ENCODE data around the gene ZMAT5.

ZMAT5 gene

GRCh38 chr22:29803190-29803589 is 36.4 kb upstream of the ZMAT5 start:
- H3K27ac ChIP-seq (ENCODE audit: low read depth, low read length): no peak overlapping the region
- no peaks in the 10 kb centered on the region for H3K27me3 ChIP-seq (ENCODE audit: control insufficient read depth, insufficient read depth, low read length)
- H3K9me3 ChIP-seq (ENCODE audit: control insufficient read depth, insufficient read depth, low read length): no peaks in the 10 kb centered on the region
- H3K9ac ChIP-seq (ENCODE audit: low read depth, low read length): no peak overlapping the region
- no peak overlapping the region for H3K4me3 ChIP-seq (ENCODE audit: low read depth, low read length)
- no peaks in the 10 kb centered on the region for H3K4me1 ChIP-seq (ENCODE audit: control insufficient read depth, insufficient read depth, low read length)
- peaks cover 88% of the 10 kb centered on the region for H3K36me3 ChIP-seq (ENCODE audit: control insufficient read depth, insufficient read depth, low read length)

- H3K27me3 ChIP-seq (ENCODE audit: control insufficient read depth, insufficient read depth, low read length): no peaks in the 10 kb centered on the region
- H3K9ac ChIP-seq (ENCODE audit: low read depth, low read length): no peak overlapping the region
- H3K27ac ChIP-seq (ENCODE audit: low read depth, low read length): no peak overlapping the region
- H3K4me1 ChIP-seq (ENCODE audit: control insufficient read depth, insufficient read depth, low read length): no peaks in the 10 kb centered on the region
- no peak overlapping the region for H3K4me3 ChIP-seq (ENCODE audit: low read depth, low read length)
- H3K9me3 ChIP-seq (ENCODE audit: control insufficient read depth, insufficient read depth, low read length): no peaks in the 10 kb centered on the region
- H3K36me3 ChIP-seq (ENCODE audit: control insufficient read depth, insufficient read depth, low read length): peaks cover 85% of the 10 kb centered on the region
These were observed 35.0 kb upstream of the ZMAT5 start for GRCh38 chr22:29801796-29802195.

DNA sequence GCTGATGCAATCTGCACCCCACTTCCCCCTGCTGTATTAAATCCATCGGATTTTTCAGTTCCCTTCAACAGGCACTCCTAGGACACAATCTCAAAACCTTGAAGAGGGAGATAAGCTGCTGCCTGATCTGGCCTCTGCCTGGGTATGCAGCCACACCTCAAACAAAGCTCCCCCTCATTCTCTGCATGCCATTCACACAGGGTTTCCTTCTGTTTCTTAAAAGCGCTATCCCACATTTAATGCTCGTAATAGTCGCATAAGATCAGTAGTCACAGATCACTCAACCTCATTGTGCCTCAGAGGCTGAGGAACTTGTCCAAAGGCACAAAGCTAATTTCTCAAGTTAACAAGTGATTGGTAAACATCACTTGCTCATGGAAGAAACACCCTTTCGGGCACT is 34.3 kb upstream of the ZMAT5 start:
- Histone ChIP-seq H3K36me3 (ENCODE audit: control insufficient read depth, insufficient read depth, low read length) (peaks cover 85% of the 10 kb centered on the region), H3K27ac (ENCODE audit: low read depth, low read length) (no peak overlapping the region), H3K4me1 (ENCODE audit: control insufficient read depth, insufficient read depth, low read length) (no peaks in the 10 kb centered on the region), H3K9ac (ENCODE audit: low read depth, low read length) (no peak overlapping the region), H3K4me3 (ENCODE audit: low read depth, low read length) (no peak overlapping the region), H3K9me3 (ENCODE audit: control insufficient read depth, insufficient read depth, low read length) (no peaks in the 10 kb centered on the region), H3K27me3 (ENCODE audit: control insufficient read depth, insufficient read depth, low read length) (no peaks in the 10 kb centered on the region)

- Histone ChIP-seq H3K9me3 (ENCODE audit: control insufficient read depth, insufficient read depth, low read length) (no peaks in the 10 kb centered on the region), H3K4me1 (ENCODE audit: control insufficient read depth, insufficient read depth, low read length) (no peaks in the 10 kb centered on the region), H3K27me3 (ENCODE audit: control insufficient read depth, insufficient read depth, low read length) (no peaks in the 10 kb centered on the region), H3K36me3 (ENCODE audit: control insufficient read depth, insufficient read depth, low read length) (peaks cover 70% of the 10 kb centered on the region), H3K4me3 (ENCODE audit: low read depth, low read length) (no peak overlapping the region), H3K27ac (ENCODE audit: low read depth, low read length) (no peak overlapping the region), H3K9ac (ENCODE audit: low read depth, low read length) (no peak overlapping the region)
These were observed 32.4 kb upstream of the ZMAT5 start for GRCh38 chr22:29799217-29799680.

- Histone ChIP-seq H3K4me3 (ENCODE audit: low read depth, low read length) (no peak overlapping the region), H3K9me3 (ENCODE audit: control insufficient read depth, insufficient read depth, low read length) (no peaks in the 10 kb centered on the region), H3K27ac (ENCODE audit: low read depth, low read length) (no peak overlapping the region), H3K4me1 (ENCODE audit: control insufficient read depth, insufficient read depth, low read length) (no peaks in the 10 kb centered on the region), H3K36me3 (ENCODE audit: control insufficient read depth, insufficient read depth, low read length) (peaks cover 66% of the 10 kb centered on the region), H3K9ac (ENCODE audit: low read depth, low read length) (no peak overlapping the region), H3K27me3 (ENCODE audit: control insufficient read depth, insufficient read depth, low read length) (no peaks in the 10 kb centered on the region)
These were observed 32.0 kb upstream of the ZMAT5 start for GRCh38 chr22:29798801-29799200.

DNA sequence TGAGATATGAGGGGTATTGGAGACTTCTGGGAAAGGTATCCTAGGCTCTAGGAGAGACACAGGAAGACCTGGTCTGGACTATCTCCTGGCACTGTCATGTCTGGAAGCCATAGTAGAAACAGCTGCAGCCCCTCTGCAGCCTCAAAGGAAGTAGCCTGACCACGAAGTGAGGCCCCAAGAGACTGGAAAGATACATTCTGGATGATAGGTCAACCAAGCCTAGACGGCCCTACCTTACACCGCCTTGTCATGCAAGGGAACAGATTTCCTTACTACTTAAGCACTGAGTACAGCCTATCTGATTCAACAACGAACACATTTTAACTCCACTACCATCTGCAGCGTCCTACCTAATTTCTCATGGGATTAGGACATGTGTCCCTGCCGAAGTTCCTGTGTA is 31.5 kb upstream of the ZMAT5 start:
- no peaks in the 10 kb centered on the region for H3K4me1 ChIP-seq (ENCODE audit: control insufficient read depth, insufficient read depth, low read length)
- H3K27ac ChIP-seq (ENCODE audit: low read depth, low read length): no peak overlapping the region
- H3K36me3 ChIP-seq (ENCODE audit: control insufficient read depth, insufficient read depth, low read length): peaks cover 65% of the 10 kb centered on the region
- H3K9me3 ChIP-seq (ENCODE audit: control insufficient read depth, insufficient read depth, low read length): no peaks in the 10 kb centered on the region
- H3K27me3 ChIP-seq (ENCODE audit: control insufficient read depth, insufficient read depth, low read length): no peaks in the 10 kb centered on the region
- no peak overlapping the region for H3K4me3 ChIP-seq (ENCODE audit: low read depth, low read length)
- no peak overlapping the region for H3K9ac ChIP-seq (ENCODE audit: low read depth, low read length)

GRCh38 chr22:29797351-29797750 is 30.5 kb upstream of the ZMAT5 start:
- Histone ChIP-seq H3K4me3 (ENCODE audit: low read depth, low read length) (no peak overlapping the region), H3K27me3 (ENCODE audit: control insufficient read depth, insufficient read depth, low read length) (no peaks in the 10 kb centered on the region), H3K27ac (ENCODE audit: low read depth, low read length) (no peak overlapping the region), H3K4me1 (ENCODE audit: control insufficient read depth, insufficient read depth, low read length) (no peaks in the 10 kb centered on the region), H3K36me3 (ENCODE audit: control insufficient read depth, insufficient read depth, low read length) (peaks cover 72% of the 10 kb centered on the region), H3K9ac (ENCODE audit: low read depth, low read length) (no peak overlapping the region), H3K9me3 (ENCODE audit: control insufficient read depth, insufficient read depth, low read length) (no peaks in the 10 kb centered on the region)

DNA sequence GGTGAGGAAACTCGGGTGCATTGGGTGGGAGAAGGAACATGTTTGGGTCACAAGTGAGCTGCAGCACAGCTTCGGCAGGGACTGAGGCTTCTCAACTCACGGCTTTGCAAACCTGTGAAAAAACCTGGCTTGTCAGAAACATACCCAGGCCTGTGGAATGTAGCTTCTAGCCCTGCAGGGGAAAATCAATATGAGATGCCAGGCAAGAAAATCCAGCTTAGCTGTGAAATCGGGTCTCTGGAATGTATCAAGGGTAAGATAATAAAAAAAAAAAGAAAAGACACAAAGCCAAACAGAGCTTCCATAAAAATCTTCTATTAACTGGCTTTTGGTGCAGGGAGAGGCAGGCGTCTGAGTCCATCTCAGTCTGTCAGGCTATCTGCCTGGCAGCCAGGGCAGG is 28.9 kb upstream of the ZMAT5 start:
- Histone ChIP-seq H3K36me3 (ENCODE audit: control insufficient read depth, insufficient read depth, low read length) (peaks cover 69% of the 10 kb centered on the region), H3K27ac (ENCODE audit: low read depth, low read length) (no peak overlapping the region), H3K9me3 (ENCODE audit: control insufficient read depth, insufficient read depth, low read length) (no peaks in the 10 kb centered on the region), H3K9ac (ENCODE audit: low read depth, low read length) (no peak overlapping the region), H3K4me1 (ENCODE audit: control insufficient read depth, insufficient read depth, low read length) (no peaks in the 10 kb centered on the region), H3K4me3 (ENCODE audit: low read depth, low read length) (no peak overlapping the region), H3K27me3 (ENCODE audit: control insufficient read depth, insufficient read depth, low read length) (no peaks in the 10 kb centered on the region)

GRCh38 chr22:29793396-29793795 is 26.6 kb upstream of the ZMAT5 start:
- Histone ChIP-seq H3K9me3 (ENCODE audit: control insufficient read depth, insufficient read depth, low read length) (no peaks in the 10 kb centered on the region), H3K36me3 (ENCODE audit: control insufficient read depth, insufficient read depth, low read length) (peaks cover 70% of the 10 kb centered on the region)

GRCh38 chr22:29790061-29790460 is 23.3 kb upstream of the ZMAT5 start:
- no peak overlapping the region for H3K27ac ChIP-seq (ENCODE audit: low read depth, low read length)
- H3K9me3 ChIP-seq (ENCODE audit: control insufficient read depth, insufficient read depth, low read length): no peaks in the 10 kb centered on the region
- H3K27me3 ChIP-seq (ENCODE audit: control insufficient read depth, insufficient read depth, low read length): no peaks in the 10 kb centered on the region
- H3K36me3 ChIP-seq (ENCODE audit: control insufficient read depth, insufficient read depth, low read length): peaks cover 57% of the 10 kb centered on the region
- 0 out of 2 replicates have a peak, but pooled peaks cover under 1% of the 10 kb centered on the region for H3K4me1 ChIP-seq (ENCODE audit: control insufficient read depth, insufficient read depth, low read length)
- H3K9ac ChIP-seq (ENCODE audit: low read depth, low read length): no peak overlapping the region
- no peak overlapping the region for H3K4me3 ChIP-seq (ENCODE audit: low read depth, low read length)

More at GRCh38 chr22:29793396-29793795, 26.6 kb upstream of the ZMAT5 start:
- Histone ChIP-seq H3K4me3 (ENCODE audit: low read depth, low read length) (no peak overlapping the region), H3K4me1 (ENCODE audit: control insufficient read depth, insufficient read depth, low read length) (no peaks in the 10 kb centered on the region), H3K27ac (ENCODE audit: low read depth, low read length) (no peak overlapping the region), H3K27me3 (ENCODE audit: control insufficient read depth, insufficient read depth, low read length) (no peaks in the 10 kb centered on the region), H3K9ac (ENCODE audit: low read depth, low read length) (no peak overlapping the region)

DNA sequence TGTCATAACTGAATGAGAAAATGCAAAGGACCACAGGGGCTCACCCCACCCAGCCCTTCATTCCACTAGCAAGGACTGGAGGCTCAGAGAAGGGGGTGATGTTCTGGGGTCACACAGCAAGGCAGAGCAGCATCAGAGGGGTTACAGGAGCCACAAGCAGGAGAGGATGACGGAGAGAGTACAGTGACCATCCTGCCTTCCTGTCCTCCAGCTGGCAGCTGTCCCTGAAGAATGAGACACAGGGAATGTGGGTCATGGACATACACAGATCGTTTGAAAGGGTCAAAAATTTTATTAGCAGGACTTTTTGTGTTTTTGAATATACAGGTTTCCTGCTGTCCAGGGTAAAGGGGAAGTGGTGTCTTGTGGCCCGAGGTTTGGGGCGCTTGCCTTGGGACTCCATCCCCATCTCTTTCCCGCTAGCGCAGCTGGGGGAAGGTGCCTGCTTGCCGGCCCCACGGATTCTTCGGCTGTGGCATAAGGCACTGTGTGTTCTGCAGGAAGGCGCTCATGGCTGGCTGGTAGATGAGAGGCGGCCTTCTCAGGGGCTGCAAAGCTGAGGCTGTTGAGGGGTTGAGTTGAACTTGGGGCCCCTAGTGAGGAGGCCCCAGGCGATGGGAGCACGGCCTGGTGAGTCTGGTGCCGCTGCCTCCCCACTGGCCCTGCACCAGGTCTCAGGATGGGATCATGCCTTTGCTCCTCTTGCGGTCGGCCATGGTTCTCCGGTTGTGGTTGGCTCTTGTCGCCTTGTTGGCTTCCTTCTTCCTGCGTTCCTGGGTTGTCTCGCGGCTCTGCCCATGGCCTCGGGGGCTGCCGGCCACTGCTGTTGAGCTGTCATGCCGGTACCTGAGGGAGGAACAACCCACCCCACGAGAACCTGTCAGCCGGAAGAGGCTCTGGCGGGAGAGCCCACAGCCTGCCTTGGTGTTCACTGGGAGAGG is 21.8 kb upstream of the ZMAT5 start:
- Histone ChIP-seq H3K27ac (ENCODE audit: low read depth, low read length) (no peak overlapping the region), H3K9ac (ENCODE audit: low read depth, low read length) (no peak overlapping the region), H3K9me3 (ENCODE audit: control insufficient read depth, insufficient read depth, low read length) (no peaks in the 10 kb centered on the region), H3K4me3 (ENCODE audit: low read depth, low read length) (no peak overlapping the region), H3K4me1 (ENCODE audit: control insufficient read depth, insufficient read depth, low read length) (0 out of 2 replicates have a peak, but pooled peaks cover 3% of the 10 kb centered on the region), H3K27me3 (ENCODE audit: control insufficient read depth, insufficient read depth, low read length) (no peaks in the 10 kb centered on the region), H3K36me3 (ENCODE audit: control insufficient read depth, insufficient read depth, low read length) (peaks cover 53% of the 10 kb centered on the region)

Data from HUES48 (cell line).